CD4-positive, alpha-beta T cell treated with Interleukin-21 for 1 hour (primary cell): ENCODE data around the gene FAM170B.

ENCODE experiments used
- DNase-seq: peaks from one replicate; pipeline ENCODE4 v3.0.0-alpha.2; 2020

FAM170B gene

DNA sequence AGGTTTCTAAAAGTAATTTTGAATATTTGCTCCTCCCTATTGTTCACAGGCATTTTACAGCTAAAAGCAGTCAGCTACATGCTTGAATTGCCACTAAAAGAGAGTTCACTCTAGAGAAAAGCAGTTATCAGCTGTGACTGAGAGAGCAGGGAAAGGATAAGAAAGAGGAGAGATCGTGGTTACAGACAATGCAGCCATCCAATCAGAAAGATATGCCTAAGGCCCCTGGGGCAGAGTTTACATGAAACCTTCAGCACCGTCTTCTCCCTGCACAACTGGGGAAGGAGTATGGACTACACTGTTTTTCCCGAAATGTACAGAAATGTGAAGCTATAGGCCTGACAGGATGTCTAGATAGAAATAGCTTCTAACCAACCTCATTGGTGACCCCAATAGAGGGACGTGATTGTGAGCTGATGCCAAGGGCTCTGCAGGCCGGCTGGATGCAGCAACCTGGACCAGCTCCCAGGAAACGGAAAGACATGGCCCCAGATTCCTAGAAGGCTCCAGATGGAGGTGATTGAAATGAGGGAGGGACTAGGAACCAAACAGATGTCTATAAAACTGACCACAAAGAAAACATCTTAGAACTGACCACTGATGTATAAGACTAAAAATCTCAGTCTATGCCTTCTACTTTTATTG, 15.3 kb downstream of the FAM170B start:
- no peak for DNase-seq

DNA sequence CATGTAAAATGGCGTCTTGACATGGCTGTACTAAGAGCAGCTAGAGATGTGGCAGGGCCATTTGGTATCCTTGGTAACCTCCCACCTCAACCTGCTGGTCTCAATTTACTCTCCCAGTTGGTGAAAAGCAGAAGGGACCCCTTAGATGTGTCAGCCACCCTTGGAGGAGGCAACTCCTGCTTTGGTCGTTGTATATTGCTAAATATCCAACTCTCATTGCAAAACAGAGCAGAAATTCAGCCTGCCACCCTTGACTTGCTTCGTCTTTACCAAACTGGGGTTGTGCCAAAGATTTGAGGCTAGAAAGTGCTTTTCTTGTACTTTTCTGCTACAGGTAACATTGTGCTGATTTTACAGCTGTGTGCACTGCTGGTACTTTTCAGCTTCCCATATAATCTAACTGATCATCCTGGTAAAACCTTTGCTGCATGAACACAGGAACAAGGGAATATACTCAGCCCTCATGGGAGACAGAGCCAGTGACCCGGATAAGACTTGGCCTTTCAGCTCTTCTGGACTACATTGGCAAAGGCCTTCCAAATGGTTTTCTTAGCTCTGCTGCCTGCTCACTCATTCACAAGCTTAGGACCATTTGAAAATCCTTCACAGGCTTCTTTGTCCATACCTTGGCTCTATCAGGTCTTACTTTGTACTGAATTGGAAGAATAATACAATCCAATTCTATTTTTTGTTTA, 16.3 kb downstream of the FAM170B start:
- DNase-seq: no peak

DNA sequence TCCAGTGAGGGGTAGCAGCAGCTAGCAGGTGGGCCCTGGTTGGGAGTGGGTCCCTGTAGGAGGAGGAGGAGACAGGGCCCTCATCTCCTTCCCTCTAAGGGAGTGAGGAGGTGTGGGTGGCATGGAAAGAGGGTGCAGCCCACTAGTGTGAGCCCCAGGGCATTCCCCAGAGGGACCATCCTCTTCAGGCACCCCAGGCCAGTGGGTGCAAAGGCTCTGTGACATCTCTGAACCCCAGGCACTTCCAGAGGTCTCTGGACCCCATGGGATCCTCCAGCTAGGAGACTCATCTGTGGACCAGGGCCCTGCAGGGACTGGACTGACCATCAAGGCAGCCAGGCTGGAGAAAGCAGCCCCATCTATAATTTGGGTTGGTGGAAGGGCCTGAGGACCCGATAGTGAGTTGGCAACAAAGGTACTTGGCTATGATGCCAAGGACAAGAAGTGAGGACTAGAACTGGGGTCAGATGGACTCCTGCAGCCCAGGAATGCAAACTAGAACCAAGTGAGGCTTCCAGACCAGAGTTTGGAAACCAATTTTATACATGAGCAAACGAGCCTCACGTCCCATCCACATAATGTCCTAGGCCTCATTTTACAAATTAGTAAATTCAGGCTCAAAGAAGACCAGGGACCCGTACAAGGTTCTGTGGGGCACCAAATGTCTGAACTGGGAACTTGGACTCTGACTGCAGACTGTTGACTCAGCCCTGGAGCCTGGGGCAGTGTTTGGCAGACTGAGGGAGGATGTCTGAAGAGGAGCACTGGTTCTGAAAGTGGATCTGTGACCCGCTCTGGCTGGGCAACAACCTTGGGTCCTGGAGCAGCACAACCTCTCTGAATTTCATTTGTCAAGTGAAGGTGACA, 17.1 kb downstream of the FAM170B start:
- DNase-seq: no peak

DNA sequence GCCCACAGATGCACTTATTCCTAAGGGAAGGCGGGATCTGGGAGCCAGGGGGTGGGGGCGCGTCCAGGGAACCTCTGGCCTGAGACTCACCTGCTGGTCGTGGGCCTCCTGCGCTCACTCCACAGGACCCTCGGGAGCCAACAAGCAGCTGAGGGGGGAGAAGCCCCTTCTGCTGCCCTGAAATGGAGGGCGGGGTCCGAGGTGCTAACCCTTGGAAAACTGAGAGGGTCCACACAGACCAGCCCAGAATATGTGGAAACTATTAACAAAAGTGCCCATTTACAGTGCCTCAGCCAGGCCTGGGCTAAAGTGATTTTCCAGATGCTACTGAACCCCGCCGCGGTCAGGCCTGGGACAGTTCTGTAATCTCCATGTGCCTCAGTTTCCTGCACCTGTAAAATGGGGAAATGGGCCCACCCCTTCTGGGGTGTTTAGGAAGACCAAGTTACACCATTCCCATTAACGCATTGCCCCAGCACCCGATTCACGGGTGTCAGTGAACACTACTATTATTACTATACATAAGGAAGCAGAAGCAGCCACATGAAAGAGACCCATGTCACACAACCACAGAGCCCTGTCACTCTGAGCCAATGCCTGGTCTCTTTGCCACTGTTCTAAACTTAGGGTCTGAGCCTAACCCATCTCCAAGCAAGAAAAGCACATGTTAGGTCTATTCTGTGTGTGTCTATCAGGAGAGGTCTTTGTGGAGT, 17.9 kb downstream of the FAM170B start:
- no peak for DNase-seq

DNA sequence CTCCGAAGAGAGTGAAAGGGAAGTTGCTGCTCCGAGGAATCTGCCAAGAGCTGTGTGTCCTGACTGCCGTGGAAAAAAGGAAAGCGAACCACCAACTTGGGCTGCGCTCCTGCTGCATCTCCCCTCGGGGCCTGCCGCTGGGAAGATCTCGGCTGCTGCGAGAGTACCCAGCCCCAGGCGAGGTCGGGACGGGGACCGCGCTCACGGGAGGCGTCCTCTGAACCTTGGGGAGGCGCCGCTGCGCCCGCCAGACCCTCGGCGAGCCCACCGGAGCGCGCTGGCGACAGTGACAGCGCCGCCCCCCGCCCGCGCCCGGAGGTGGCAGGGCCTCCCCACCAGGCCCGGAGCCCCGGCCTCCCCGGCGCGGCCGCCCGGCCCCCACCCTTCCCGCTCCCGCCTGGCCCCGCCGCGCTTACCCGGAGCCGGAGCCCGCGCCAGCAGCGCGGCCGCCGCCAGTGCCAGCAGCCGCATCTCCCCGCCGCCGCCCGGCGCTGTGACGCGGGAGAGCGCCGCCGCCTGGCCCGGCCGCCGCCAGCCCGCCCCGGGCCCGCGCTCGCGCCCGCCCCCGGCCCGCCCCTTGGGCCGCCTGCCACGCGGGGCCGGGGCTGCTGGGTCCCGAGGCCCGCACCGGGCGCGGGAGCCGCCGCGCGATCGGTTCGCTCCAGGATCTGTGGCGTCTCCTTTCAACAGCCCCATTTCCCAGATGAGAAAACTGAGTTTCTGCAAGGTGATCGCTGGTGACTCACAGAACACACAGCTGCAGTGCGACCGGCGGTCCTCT, 18.6 kb downstream of the FAM170B start, which contains the start of gene VSTM4:
VSTM4 (minus strand) TSS at position 508 of the 781 bp plus-strand sequence; CDS start at position 471, 37 bp downstream.
- DNase-seq: peak; percentile 5

DNA sequence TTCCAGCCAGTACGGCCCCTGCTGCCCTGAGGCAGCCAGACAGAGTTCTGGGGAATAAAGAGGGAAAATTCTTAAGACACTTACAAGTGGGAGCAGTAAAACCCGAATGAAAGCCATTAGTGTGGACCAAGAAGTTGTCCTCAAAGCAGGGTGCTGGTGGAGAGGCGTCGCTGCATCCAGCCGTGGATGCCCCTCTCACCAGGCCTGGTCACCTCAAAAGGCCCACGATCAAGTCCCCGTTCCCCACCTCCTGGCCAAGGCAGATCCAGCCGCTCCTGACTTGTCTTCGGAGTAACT, 19.2 kb downstream of the FAM170B start:
- DNase-seq: no peak

DNA sequence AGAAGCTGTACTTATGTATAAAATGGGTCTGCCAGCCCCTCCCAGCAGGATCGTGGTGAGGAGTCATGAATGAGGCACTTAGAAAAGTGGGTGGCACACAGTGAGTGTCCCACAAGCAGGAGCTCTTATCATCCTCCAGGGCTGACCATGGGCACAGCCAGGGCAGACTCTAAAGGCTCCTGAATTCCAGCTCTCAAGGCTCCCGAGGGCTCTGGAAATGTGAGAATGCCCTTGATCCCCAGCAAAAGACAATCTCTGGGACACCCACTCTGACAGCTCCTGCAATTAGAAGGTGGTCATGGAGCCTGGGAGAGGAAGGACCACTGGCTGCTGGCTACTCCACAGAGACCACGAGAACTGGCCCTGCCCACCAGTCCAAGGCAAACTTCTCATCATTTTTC, 20.1 kb downstream of the FAM170B start:
- no peak for DNase-seq

DNA sequence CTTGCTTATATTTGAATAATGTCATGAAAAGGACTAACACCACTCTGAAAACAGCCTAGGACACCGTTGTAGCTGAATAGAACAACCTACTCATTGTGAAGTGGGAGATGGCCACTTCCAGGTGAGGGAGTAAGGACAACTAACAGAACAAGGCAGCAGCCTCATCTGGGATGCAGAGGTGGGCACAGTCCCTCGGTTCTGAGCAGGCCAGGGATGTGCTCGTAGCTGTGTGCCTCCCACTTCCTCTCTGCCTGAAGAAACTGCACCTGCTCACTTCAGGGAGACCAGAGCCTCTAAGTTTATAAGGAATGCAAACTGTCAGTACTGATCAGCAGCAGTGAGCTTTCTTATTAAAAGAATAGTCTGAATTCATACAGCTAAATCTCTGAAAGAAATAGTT, 21.0 kb downstream of the FAM170B start:
- no peak for DNase-seq

DNA sequence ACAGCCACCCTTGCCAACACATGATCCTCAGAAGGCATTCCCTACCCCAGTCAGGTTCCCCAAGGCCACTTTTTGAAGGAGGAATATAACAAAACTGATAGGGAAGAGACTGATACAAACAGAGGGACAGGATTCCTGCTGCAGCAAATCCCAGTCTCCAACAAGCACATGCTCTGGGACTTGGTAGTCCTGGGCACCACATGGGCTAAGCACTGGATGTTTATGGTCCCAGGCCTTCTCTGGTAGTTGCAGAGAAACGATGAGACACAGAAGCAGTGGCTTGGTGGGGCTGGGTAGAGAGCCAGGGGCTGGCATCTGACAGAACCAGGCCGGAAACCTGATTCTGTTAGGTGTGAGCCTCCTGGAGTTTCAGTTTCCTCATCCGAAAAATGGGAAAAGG, 21.7 kb downstream of the FAM170B start:
- no peak for DNase-seq

DNA sequence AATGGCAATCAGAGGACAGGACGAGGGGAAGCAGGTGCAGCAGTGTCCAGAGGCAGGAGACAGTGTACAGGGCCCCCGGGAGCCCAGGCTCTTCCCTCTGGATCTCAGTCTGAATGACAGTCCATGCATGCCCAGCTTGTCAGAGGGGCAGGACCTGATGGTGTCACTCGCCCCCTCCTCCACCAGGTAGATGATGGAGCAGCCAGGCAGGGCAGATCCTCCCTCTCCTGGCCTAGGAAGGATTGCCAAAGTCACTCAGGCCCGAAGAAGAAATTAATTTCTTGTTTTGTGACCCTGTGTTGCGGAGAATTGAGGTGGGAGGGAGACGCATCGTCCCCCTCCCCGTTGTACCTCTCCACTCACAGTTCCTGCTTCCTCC, 22.5 kb downstream of the FAM170B start:
- DNase-seq: no peak

DNA sequence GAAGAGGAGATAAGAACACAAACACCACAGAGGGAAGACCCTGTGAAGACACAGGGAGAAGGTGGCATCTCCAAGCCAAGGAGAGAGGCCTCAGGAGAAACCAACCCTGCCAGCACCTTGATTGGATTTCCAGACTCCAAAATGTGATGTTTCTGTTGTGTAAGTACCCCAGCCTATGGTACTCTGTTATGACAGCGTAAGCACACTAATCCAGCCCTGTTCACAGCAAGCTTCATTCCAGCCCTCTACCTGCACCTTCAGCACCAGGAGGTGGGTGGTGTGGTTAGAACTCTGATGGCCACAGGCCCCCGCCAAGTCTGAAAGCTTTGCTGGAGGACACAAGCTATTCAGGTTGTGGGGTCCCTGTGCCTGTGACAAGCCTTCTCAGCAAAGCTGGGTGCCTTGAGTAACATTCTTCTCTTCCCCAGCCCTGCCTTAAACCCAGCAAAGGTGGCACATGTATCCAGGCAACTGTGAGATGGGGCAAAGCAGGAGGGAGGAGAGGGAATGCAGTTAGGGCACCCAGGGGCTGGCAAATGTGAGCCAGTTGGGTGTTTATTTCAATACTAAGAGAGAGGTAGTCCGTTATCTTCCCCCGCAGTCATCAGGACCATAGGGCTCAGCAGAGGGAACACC, 23.0 kb downstream of the FAM170B start:
- no peak for DNase-seq

DNA sequence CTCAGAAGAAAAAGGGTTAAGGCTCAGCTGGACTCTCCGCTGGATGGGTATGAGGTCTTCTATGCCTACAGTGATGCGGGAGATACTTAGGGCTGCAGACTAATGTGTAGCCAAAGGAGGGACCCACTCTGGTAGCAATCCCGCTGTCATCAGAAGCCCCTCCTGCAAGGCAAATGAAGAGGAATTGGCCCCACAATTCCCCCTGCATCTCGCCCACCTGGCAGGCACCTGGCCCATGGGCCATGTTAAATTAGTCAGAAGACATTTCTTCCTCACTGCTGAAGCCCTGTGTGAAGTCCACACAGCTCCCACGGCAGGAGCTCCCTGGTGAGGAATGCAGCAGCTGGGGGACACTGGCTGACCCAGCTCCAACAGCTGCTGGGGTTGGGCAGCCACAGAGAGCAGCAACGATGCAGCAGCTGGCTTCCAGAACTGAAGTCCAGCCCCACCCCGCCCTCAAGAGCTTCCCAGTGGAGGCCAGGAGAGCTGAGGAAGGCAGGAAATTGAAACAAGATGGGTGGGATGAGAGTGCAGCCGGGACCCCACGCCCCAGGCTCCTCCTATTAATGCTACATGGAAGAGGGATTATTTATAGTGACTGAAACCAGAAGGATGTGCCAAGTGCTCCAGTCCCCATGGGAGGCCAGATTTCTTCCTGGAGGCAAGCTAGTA, 24.0 kb downstream of the FAM170B start:
- no peak for DNase-seq

DNA sequence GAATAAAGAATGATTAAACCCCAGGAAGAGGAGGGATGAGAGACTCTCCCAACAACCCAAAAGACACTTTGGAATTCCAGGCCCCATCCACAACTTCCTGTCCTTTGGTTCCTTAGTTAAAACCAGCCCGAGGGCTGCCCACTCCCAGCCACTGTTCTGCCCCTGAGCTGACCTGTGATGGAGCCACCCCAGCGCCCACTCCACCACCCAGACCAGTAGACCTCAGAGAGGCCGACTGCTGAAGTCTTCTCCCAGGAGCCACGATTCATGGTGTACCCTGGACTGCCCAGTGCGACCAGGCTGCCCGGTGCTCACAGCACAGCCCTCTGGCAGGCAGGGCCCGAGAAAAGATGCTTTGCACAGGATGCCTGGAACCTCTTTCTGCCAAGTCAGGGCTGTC, 25.2 kb downstream of the FAM170B start:
- no peak for DNase-seq

DNA sequence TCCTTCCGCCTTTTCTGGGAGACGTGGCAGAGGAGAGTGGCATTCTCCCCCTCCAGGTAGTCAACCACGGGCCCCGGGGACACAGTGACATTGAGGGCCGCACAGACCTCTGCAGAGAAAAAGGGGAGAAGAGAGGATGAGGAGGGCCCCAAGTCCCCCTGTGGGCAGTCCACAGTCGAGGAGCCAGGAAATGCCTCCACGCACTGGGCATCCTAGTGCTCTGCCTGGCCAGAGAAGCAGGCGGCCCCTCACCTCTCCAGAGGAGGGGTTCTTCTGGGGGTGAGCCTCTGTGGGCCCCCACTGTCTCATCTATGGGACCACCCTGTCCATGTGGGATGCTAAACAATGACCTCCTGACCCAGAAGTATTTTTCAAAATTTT, 25.9 kb downstream of the FAM170B start:
- DNase-seq: no peak

DNA sequence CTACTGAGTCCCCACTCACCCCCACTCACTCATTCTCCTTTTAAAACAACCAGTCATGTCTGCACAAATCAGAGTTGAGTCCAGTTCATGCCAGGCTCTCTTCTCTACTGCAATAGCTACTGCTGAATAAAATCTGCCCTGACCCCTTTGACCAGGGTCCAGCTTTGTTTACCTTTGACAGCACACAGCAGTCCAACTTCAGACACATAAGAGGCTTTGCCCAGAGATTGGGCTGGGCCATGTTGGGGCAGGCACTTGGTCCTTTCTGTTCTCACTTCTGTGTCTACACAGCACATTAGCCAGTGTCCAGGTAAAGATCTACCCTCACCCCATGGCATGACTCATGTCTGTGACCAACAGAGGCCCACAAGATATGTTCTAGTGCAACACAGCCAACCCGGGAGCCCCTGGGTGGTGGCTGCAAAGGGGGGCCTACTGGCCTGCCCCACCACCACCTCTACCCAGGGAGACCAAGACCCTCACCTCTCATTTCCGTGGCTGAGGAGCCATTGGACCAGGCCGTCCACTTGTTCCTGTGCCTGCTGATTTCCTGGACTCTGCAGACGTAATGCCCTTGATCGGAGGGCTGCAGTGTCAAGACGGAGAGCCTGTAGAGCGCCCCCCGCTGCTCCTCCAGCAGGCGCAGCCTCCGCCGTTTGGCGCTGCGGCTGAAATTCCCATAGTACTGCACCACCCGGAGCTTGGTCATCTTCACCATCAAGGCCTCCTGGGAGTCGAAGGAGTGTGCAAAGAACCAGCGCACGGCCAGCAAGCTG, 26.5 kb downstream of the FAM170B start:
- DNase-seq: no peak

DNA sequence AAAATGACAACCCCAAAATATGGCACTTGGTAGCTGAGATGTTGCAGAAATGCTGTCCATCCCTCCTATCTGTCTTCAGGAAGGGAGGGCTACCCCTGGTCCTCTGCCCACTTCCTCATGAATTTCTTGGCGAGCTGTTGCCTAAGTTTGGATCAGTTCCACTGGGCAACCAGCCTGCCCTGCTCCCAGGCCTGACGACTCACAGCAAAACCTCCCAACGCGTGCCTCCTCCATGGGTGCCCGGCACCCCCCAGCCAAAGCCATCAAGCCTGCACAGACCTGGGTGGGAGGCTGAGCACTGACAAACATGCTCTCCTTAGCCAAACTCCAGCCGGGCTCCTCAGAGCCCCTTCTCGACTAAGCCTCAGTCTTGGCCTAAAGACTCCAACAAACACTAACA, 27.4 kb downstream of the FAM170B start:
- DNase-seq: no peak

DNA sequence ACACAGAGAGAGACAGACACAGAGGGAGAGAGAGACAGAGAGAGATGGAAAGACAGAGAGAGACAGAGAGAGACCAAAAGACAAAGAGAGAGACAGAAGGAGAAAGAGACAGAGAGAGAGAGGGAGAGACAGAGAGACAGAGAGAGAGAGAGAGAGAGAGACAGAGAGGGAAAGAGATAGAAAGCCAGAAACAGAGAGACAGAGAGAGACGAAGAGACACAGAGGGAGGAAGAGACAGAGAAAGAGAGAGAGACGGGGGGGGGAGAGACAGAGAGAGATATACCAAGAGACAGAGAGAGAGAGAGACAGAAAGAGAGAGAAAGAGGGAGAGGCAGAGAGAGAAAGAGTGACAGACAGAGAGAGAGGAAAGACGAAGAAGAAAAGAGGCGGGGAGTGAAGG, 28.7 kb downstream of the FAM170B start:
- no peak for DNase-seq

DNA sequence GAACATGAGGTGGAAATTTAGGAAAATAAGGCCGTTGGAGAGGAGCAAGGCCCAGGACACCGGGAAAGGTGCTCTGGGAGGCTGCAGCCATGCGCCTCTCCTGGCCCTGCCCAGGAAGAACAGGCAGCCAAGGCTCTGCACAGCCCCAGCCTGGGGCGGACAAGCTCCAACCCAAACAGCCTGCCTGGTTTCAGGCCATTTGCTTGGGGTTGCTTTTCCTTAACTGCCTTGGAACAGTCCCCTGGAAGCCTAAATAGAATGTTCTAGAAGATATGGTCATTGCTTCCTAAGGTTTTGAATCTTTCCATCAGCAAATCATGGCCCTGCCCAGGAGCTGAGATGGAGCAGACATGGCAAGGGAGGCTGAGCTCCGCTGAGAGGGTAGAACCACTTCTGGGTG, 29.5 kb downstream of the FAM170B start:
- DNase-seq: no peak

DNA sequence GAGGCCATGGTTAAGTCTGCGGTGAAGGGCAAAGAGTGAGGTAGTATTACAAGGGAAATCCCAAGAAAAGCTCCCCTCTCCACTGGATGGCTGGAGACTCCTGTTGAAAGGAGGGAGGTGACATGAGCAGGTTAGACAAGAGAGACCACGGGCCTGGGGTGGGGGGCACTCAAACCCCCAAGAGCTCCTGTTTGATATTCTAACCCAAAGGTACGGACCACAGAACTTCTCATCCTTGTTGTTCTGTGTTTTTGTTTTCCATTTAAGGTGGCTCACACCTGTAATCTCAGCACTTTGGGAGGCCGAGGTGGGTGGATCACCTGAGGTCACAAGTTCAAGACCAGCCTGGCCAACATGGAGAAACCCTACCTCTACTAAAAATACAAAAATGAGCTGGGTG, 30.1 kb downstream of the FAM170B start:
- DNase-seq: no peak

DNA sequence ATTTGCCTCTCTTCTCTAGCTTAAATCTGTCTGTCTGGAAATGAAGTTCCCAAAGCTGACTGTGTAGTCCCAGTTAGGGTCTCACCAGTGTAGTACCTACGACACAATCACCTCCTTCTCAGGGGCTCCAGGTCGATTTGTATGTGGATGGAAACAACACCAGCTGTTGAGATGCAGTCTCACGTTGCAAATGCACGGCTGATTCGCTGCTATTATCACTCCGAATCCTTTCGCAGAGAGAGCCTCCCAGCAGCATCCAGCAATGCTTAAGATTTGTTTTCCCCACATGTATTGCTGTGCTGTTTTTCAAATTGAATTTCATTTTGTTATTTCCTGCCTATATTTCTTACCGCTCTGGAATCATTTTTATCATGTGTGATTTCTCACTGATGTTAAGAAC, 34.8 kb downstream of the FAM170B start:
- no peak for DNase-seq
